SJSA1 (cell line): Measurements from ENCODE around the gene FNIP2. TPM values are rescaled to one million over a fixed set of nuclear protein-coding genes. Genes with fewer than 3 reads are reported as not detected.
"Not testable (repeated sequence)": the region's sequence is repeated elsewhere in the genome, so short reads cannot be mapped to it uniquely, and the experiment has no call there.

Source experiments
- DNase-seq, 2 experiments: peaks; one replicate each; pipeline ENCODE4 v3.0.0-alpha.2; 2015 to 2020; ENCODE audit warnings: low spot score in 2 of 2, low read depth in 1 of 2
- H3K27ac ChIP-seq: fragments of 250-450 bp; sonication (Bioruptor Pico); 2 replicates; pipeline ENCODE4 v1.5.1; 2020; ENCODE audit warnings: mild to moderate bottlenecking, moderate library complexity
- H3K27me3 ChIP-seq: fragments of 250-450 bp; sonication (Bioruptor Pico); replicated peaks from 2 replicates; pipeline ENCODE4 v1.5.1; 2020; ENCODE audit warnings: mild to moderate bottlenecking, moderate library complexity
- H3K36me3 ChIP-seq: fragments of 250-450 bp; sonication (Bioruptor Pico); 2 replicates; pipeline ENCODE4 v1.5.1; 2020; ENCODE audit warnings: mild to moderate bottlenecking
- H3K4me1 ChIP-seq: fragments of 250-450 bp; sonication (Bioruptor Pico); replicated peaks from 2 replicates; pipeline ENCODE4 v1.6.1; 2021; ENCODE audit warnings: mild to moderate bottlenecking
- H3K4me3 ChIP-seq: fragments of 250-450 bp; sonication (Bioruptor Pico); 2 replicates; pipeline ENCODE4 v1.5.1; 2020; ENCODE audit warnings: mild to moderate bottlenecking
- H3K9me3 ChIP-seq: fragments of 250-450 bp; sonication (Bioruptor Pico); replicated peaks from 2 replicates; pipeline ENCODE4 v1.5.1; 2020; ENCODE audit warnings: mild to moderate bottlenecking
- total RNA-seq: library from RNA; depleted of rRNA; stranded (reverse); fragments of >200 nt; shearing (Covaris generic); gene quantifications from 2 replicates; pipeline ENCODE4 v1.2.3, GENCODE V29; 2014

FNIP2 gene
- total RNA-seq, 1 experiment from 2014 or later: 29.6 TPM

- H3K27ac ChIP-seq: no peak overlapping the region
- no peaks in the 10 kb centered on the region for H3K27me3 ChIP-seq
- no peak for DNase-seq
- no peaks in the 10 kb centered on the region for H3K36me3 ChIP-seq
- H3K4me1 ChIP-seq: no peaks in the 10 kb centered on the region
- no peaks in the 10 kb centered on the region for H3K9me3 ChIP-seq
- H3K4me3 ChIP-seq: no peak overlapping the region
Measured at GRCh38 chr4:158930639-158930972, 161.8 kb downstream of the FNIP2 start.

- Histone ChIP-seq H3K27me3 (no peaks in the 10 kb centered on the region), H3K36me3 (no peaks in the 10 kb centered on the region), H3K9me3 (no peaks in the 10 kb centered on the region), H3K4me3 (no peak overlapping the region), H3K27ac (no peak overlapping the region), H3K4me1 (no peaks in the 10 kb centered on the region; the same call in 1 of the 2 replicates)
- DNase-seq: no peak
Measured at GRCh38 chr4:158933236-158933635, 164.4 kb downstream of the FNIP2 start.

- no peak overlapping the region for H3K4me3 ChIP-seq
- H3K36me3 ChIP-seq: no peaks in the 10 kb centered on the region
- no peak overlapping the region for H3K27ac ChIP-seq
- no peaks in the 10 kb centered on the region for H3K9me3 ChIP-seq
- H3K4me1 ChIP-seq: no peaks in the 10 kb centered on the region; the same call in 1 of the 2 replicates
- no peak for DNase-seq
- H3K27me3 ChIP-seq: no peaks in the 10 kb centered on the region
Measured at GRCh38 chr4:158934996-158935669, 166.3 kb downstream of the FNIP2 start.

GRCh38 chr4:158936238-158936637 is 167.4 kb downstream of the FNIP2 start:
- Histone ChIP-seq H3K36me3 (no peaks in the 10 kb centered on the region), H3K4me1 (no peaks in the 10 kb centered on the region; the same call in 1 of the 2 replicates), H3K9me3 (no peaks in the 10 kb centered on the region), H3K4me3 (no peak overlapping the region), H3K27ac (no peak overlapping the region), H3K27me3 (no peaks in the 10 kb centered on the region)
- DNase-seq: no peak

GRCh38 chr4:158938220-158939044 is 169.6 kb downstream of the FNIP2 start:
- H3K9me3 ChIP-seq: no peaks in the 10 kb centered on the region
- H3K27ac ChIP-seq: no peak overlapping the region
- no peaks in the 10 kb centered on the region for H3K27me3 ChIP-seq
- no peak overlapping the region for H3K4me3 ChIP-seq
- no peak for DNase-seq
- H3K36me3 ChIP-seq: no peaks in the 10 kb centered on the region
- H3K4me1 ChIP-seq: no peaks in the 10 kb centered on the region; the same call in 1 of the 2 replicates

- H3K4me3 ChIP-seq: no peak overlapping the region
- no peaks in the 10 kb centered on the region; the same call in 1 of the 2 replicates for H3K4me1 ChIP-seq
- no peaks in the 10 kb centered on the region for H3K36me3 ChIP-seq
- no peaks in the 10 kb centered on the region for H3K9me3 ChIP-seq
- no peaks in the 10 kb centered on the region for H3K27me3 ChIP-seq
- no peak for DNase-seq
- H3K27ac ChIP-seq: no peak overlapping the region
Measured at GRCh38 chr4:158940271-158940670, 171.4 kb downstream of the FNIP2 start.

- H3K27me3 ChIP-seq: no peaks in the 10 kb centered on the region
- no peaks in the 10 kb centered on the region for H3K4me1 ChIP-seq
- H3K27ac ChIP-seq: no peak overlapping the region
- H3K9me3 ChIP-seq: no peaks in the 10 kb centered on the region
- H3K36me3 ChIP-seq: no peaks in the 10 kb centered on the region
- no peak overlapping the region for H3K4me3 ChIP-seq
- DNase-seq: no peak
Measured at GRCh38 chr4:158941321-158941720, 172.5 kb downstream of the FNIP2 start.

- Histone ChIP-seq H3K27me3 (no peaks in the 10 kb centered on the region), H3K9me3 (no peaks in the 10 kb centered on the region), H3K36me3 (no peaks in the 10 kb centered on the region), H3K4me1 (no peaks in the 10 kb centered on the region), H3K27ac (no peak overlapping the region), H3K4me3 (no peak overlapping the region)
- DNase-seq: no peak
Measured at GRCh38 chr4:158941895-158942294, 173.1 kb downstream of the FNIP2 start.

- Histone ChIP-seq H3K27ac (no peak overlapping the region), H3K4me1 (peaks cover 6% of the 10 kb centered on the region; the same call in 1 of the 2 replicates), H3K36me3 (no peaks in the 10 kb centered on the region), H3K4me3 (no peak overlapping the region), H3K9me3 (no peaks in the 10 kb centered on the region), H3K27me3 (no peaks in the 10 kb centered on the region)
- DNase-seq: no peak
Measured at GRCh38 chr4:158945529-158946108, 176.8 kb downstream of the FNIP2 start.

- H3K36me3 ChIP-seq: no peaks in the 10 kb centered on the region
- no peak for DNase-seq
- H3K27ac ChIP-seq: no peak overlapping the region
- no peaks in the 10 kb centered on the region for H3K27me3 ChIP-seq
- H3K4me3 ChIP-seq: no peak overlapping the region
- H3K4me1 ChIP-seq: peaks cover 6% of the 10 kb centered on the region; the same call in 1 of the 2 replicates
- H3K9me3 ChIP-seq: no peaks in the 10 kb centered on the region
Measured at GRCh38 chr4:158946825-158947224, 178.0 kb downstream of the FNIP2 start.

- H3K9me3 ChIP-seq: peaks cover 10% of the 10 kb centered on the region; the same call in 1 of the 2 replicates
- peaks cover 6% of the 10 kb centered on the region; the same call in 1 of the 2 replicates for H3K4me1 ChIP-seq
- H3K27me3 ChIP-seq: no peaks in the 10 kb centered on the region
- no peaks in the 10 kb centered on the region; the same call in 1 of the 2 replicates for H3K36me3 ChIP-seq
- no peak for DNase-seq
- no peak overlapping the region for H3K27ac ChIP-seq
- H3K4me3 ChIP-seq: no peak overlapping the region
Measured at GRCh38 chr4:158948071-158948470, 179.2 kb downstream of the FNIP2 start.

- peaks cover 6% of the 10 kb centered on the region; the same call in 1 of the 2 replicates for H3K4me1 ChIP-seq
- H3K36me3 ChIP-seq: no peaks in the 10 kb centered on the region; the same call in 1 of the 2 replicates
- no peak overlapping the region for H3K27ac ChIP-seq
- no peaks in the 10 kb centered on the region for H3K27me3 ChIP-seq
- DNase-seq: peak in 1 of 2 experiments; percentile 26
- no peak overlapping the region for H3K4me3 ChIP-seq
- peaks cover 11% of the 10 kb centered on the region; the same call in 1 of the 2 replicates for H3K9me3 ChIP-seq
Measured at GRCh38 chr4:158949099-158949498, 180.3 kb downstream of the FNIP2 start.

GRCh38 chr4:158952221-158952774 is 183.5 kb downstream of the FNIP2 start:
- H3K27ac ChIP-seq, H3K36me3 ChIP-seq, DNase-seq, H3K4me3 ChIP-seq, H3K27me3 ChIP-seq, H3K4me1 ChIP-seq: not testable (repeated sequence)
- H3K9me3 ChIP-seq: peaks cover 11% of the 10 kb centered on the region; the same call in 1 of the 2 replicates
